Esophagus (tissue), 2 donors: Measurements from ENCODE around the gene WDR70. TPM values are rescaled to one million over a fixed set of nuclear protein-coding genes. Genes with fewer than 3 reads are reported as not detected.

Experiments used
- H3K27ac ChIP-seq, 2 donors: one replicate each; pipeline ENCODE4 v1.5.1; 2013; ENCODE audit warnings: low read depth in 2 of 2, mild to moderate bottlenecking in 2 of 2, inconsistent platforms in 1 of 2, low read length in 1 of 2, moderate library complexity in 1 of 2
- H3K27me3 ChIP-seq, 2 donors: one replicate each; pipeline ENCODE4 v1.6.1; 2013; ENCODE audit warnings: low read length in 2 of 2, control low read depth in 1 of 2, mild to moderate bottlenecking in 1 of 2; ENCODE audit not compliant: insufficient read depth in 2 of 2, control insufficient read depth in 1 of 2
- H3K36me3 ChIP-seq, 2 donors: one replicate each; pipeline ENCODE4 v1.6.1; 2013; ENCODE audit warnings: low read length in 1 of 2; ENCODE audit not compliant: control insufficient read depth in 2 of 2, insufficient read depth in 2 of 2
- H3K4me1 ChIP-seq, 2 donors: one replicate each; pipeline ENCODE4 v1.6.1; 2013; ENCODE audit warnings: low read length in 1 of 2; ENCODE audit not compliant: control insufficient read depth in 2 of 2, insufficient read depth in 2 of 2
- H3K4me3 ChIP-seq, 2 donors: one replicate each; pipeline ENCODE4 v1.5.1; 2013; ENCODE audit warnings: low read length in 2 of 2, mild to moderate bottlenecking in 2 of 2, low read depth in 1 of 2, moderate library complexity in 1 of 2
- H3K9me3 ChIP-seq, 2 donors: one replicate each; pipeline ENCODE4 v1.6.1; 2013; ENCODE audit warnings: mild to moderate bottlenecking in 2 of 2, low read depth in 1 of 2, low read length in 1 of 2, moderate library complexity in 1 of 2; ENCODE audit not compliant: control insufficient read depth in 2 of 2, insufficient read depth in 1 of 2
- whole genome bisulfite sequencing, 2 donors: extraction: QIAGEN DNeasy Blood & Tissue Kit; methylation state at CpG; one replicate each; pipeline ENCODE4 v1.1.7; 2013; 5-methylcytosine and 5-hydroxymethylcytosine counted together
- polyA plus RNA-seq, 2 donors: library from polyadenylated mRNA; stranded (reverse); fragments of 200-250 nt; gene quantifications; one replicate each; pipeline ENCODE4 v1.2.3, GENCODE V29; 2013
- donor health status: healthy with polysubstance abuse.
- donor health status: Bipolar disorder and iron deficiency.

The WDR70 gene
- polyA plus RNA-seq, 2 donors, result 13.9 to 14.3 TPM

GRCh38 chr5:37768371-37768770 is 389.3 kb downstream of the WDR70 start:
- H3K9me3 ChIP-seq, result no peaks in the 10 kb centered on the region
- no peaks in the 10 kb centered on the region for H3K36me3 ChIP-seq
- H3K4me1 ChIP-seq, result peaks cover 0 to 2% of the 10 kb centered on the region in 2 donors
- no peak overlapping the region for H3K4me3 ChIP-seq
- no peak overlapping the region for H3K27ac ChIP-seq
- no peaks in the 10 kb centered on the region for H3K27me3 ChIP-seq

DNA sequence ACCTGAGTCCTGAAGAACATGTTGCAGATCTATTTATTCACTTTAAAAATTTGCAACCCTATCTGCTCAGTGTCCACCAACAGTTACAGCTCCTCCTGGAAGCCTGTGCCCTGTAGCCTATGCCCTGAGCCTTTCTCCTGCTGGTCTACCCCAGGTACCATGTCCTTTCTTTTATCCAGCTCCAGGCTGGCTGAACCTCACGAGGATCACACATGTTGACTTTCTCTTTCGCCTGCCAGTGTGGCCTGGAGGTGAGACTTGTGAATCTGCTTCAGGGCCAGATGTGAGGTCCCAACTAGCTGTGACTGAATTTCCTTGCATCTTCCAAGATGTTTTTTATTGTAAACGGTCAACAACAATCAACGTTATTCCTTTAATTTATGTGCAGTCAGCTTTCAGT is 390.0 kb downstream of the WDR70 start:
- no peaks in the 10 kb centered on the region for H3K36me3 ChIP-seq
- WGBS, 2 donors, result 84 to 85% methylated on average over 4 of the region's 4 CpGs
- H3K4me1 ChIP-seq, result peaks cover 0 to 2% of the 10 kb centered on the region in 2 donors
- no peaks in the 10 kb centered on the region for H3K27me3 ChIP-seq
- H3K27ac ChIP-seq, result no peak overlapping the region
- H3K4me3 ChIP-seq, result no peak overlapping the region
- H3K9me3 ChIP-seq, result no peaks in the 10 kb centered on the region

GRCh38 chr5:37769840-37770239 is 390.7 kb downstream of the WDR70 start:
- H3K4me1 ChIP-seq, result peaks cover 0 to 2% of the 10 kb centered on the region in 2 donors
- no peaks in the 10 kb centered on the region for H3K36me3 ChIP-seq
- no peaks in the 10 kb centered on the region for H3K9me3 ChIP-seq
- no peaks in the 10 kb centered on the region for H3K27me3 ChIP-seq
- no peak overlapping the region for H3K27ac ChIP-seq
- no peak overlapping the region for H3K4me3 ChIP-seq
- 76 to 80% methylated on average over 1 of the region's 1 CpG for WGBS, 2 donors

DNA sequence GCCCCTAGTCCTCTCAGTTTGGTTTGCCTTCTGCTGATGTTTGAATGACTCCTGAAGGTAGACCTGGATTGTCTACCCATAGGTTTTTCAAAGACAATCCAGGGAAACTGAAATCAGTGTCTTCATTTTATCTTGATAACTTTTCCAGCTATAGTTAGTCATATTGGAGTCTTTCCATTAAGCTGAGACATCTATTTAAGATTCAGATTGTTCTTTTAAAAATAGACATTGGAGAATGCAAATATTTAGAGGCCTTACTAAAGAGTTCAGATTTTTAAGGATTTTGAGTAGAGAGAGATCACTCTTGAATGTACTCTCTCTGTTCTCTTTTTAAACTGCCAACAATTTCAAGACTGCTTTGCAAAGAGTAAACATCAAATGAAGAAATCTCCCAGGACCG is 391.7 kb downstream of the WDR70 start:
- Histone ChIP-seq H3K4me3 (no peak overlapping the region), H3K9me3 (no peaks in the 10 kb centered on the region)
- WGBS, 2 donors, result 47 to 50% methylated on average over 1 of the region's 1 CpG

DNA sequence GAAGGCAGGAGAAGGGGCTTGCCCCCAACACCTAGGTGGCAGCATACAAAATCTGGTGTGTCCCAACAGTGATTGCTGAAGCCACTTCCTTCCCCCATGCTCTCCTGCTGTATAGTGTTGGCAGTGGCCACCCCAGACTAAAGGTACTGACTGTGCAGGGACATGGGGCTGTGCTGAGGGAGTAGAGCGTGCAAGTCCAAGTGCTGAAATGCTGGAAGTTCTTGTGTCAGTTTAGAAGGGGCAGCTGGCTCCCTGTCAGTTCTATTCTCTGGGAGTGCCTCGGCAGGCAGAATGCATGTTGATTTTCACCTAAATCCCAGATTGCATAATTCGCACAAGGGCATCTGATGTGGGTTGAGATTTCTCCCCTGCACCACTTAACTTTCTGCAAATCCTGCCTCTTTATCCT is 392.1 kb downstream of the WDR70 start:
- H3K9me3 ChIP-seq, result no peaks in the 10 kb centered on the region
- no peaks in the 10 kb centered on the region for H3K36me3 ChIP-seq
- no peak overlapping the region for H3K4me3 ChIP-seq
- WGBS, 2 donors, result 62 to 67% methylated on average over 3 of the region's 3 CpGs
- H3K27ac ChIP-seq, result no peak overlapping the region
- H3K4me1 ChIP-seq, result peaks cover 0 to 2% of the 10 kb centered on the region in 2 donors
- no peaks in the 10 kb centered on the region for H3K27me3 ChIP-seq

More for the DNA sequence above, 391.7 kb downstream of the WDR70 start:
- H3K36me3 ChIP-seq, result no peaks in the 10 kb centered on the region
- no peak overlapping the region for H3K27ac ChIP-seq
- peaks cover 0 to 2% of the 10 kb centered on the region in 2 donors for H3K4me1 ChIP-seq
- no peaks in the 10 kb centered on the region for H3K27me3 ChIP-seq

GRCh38 chr5:37771731-37772130 is 392.6 kb downstream of the WDR70 start:
- no peaks in the 10 kb centered on the region for H3K27me3 ChIP-seq
- H3K9me3 ChIP-seq, result no peaks in the 10 kb centered on the region
- no peak overlapping the region for H3K4me3 ChIP-seq
- H3K36me3 ChIP-seq, result no peaks in the 10 kb centered on the region
- no peak overlapping the region for H3K27ac ChIP-seq
- peaks cover 0 to 2% of the 10 kb centered on the region in 2 donors for H3K4me1 ChIP-seq
- 63 to 89% methylated on average over 2 of the region's 2 CpGs for WGBS, 2 donors

GRCh38 chr5:37772255-37772654 is 393.1 kb downstream of the WDR70 start:
- H3K9me3 ChIP-seq, result no peaks in the 10 kb centered on the region
- H3K27ac ChIP-seq, result no peak overlapping the region
- H3K4me1 ChIP-seq, result peaks cover 0 to 2% of the 10 kb centered on the region in 2 donors
- no peak overlapping the region for H3K4me3 ChIP-seq
- no peaks in the 10 kb centered on the region for H3K27me3 ChIP-seq
- 84 to 90% methylated on average over 2 of the region's 2 CpGs for WGBS, 2 donors
- no peaks in the 10 kb centered on the region for H3K36me3 ChIP-seq

- no peak overlapping the region for H3K27ac ChIP-seq
- no peak overlapping the region for H3K4me3 ChIP-seq
- H3K9me3 ChIP-seq, result no peaks in the 10 kb centered on the region
- H3K36me3 ChIP-seq, result no peaks in the 10 kb centered on the region
- 77 to 90% methylated on average over 1 of the region's 1 CpG for WGBS, 2 donors
- H3K4me1 ChIP-seq, result peaks cover 0 to 2% of the 10 kb centered on the region in 2 donors
- H3K27me3 ChIP-seq, result no peaks in the 10 kb centered on the region
Observed at GRCh38 chr5:37773809-37774208, 394.7 kb downstream of the WDR70 start.

DNA sequence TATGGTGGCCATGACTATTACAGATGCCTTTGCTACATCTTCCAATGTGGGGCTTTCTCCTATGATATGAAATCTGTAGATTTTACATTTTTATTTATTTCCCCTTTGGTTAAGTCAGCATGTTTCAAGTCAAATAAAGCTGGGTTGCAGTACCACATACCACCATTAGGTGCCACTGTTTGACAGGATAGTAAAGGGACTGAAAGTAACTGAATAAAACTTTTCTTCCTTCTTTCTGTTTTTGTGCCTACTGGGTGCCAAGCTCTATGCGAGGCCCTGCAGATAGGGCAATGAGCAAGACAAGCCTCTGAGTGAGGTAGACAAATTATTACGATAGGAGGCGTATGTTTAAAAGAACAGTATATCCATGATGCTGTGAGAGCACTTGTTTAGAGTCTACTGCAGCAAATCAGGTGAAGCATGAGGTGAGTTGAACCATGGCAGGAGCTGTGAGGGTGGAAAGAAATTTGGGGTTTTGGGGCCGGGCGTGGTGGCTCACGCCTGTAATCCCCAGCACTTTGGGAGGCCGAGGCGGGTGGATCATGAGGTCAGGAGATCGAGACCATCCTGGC is 395.9 kb downstream of the WDR70 start:
- no peaks in the 10 kb centered on the region for H3K9me3 ChIP-seq
- peaks cover 0 to 2% of the 10 kb centered on the region in 2 donors for H3K4me1 ChIP-seq
- no peaks in the 10 kb centered on the region for H3K27me3 ChIP-seq
- no peak overlapping the region for H3K4me3 ChIP-seq
- H3K36me3 ChIP-seq, result no peaks in the 10 kb centered on the region
- no peak overlapping the region for H3K27ac ChIP-seq
- WGBS, 2 donors, result 98 to 99% methylated on average over 9 of the region's 9 CpGs

GRCh38 chr5:37776826-37777225 is 397.7 kb downstream of the WDR70 start:
- Histone ChIP-seq H3K9me3 (no peaks in the 10 kb centered on the region), H3K27me3 (no peaks in the 10 kb centered on the region), H3K4me3 (no peak overlapping the region), H3K4me1 (peaks cover 0 to 2% of the 10 kb centered on the region in 2 donors), H3K27ac (peak overlapping the region in 1 of 2 donors; percentile 39), H3K36me3 (no peaks in the 10 kb centered on the region)
- 68 to 74% methylated on average over 7 of the region's 7 CpGs for WGBS, 2 donors
